ENCODE results near the gene CRAT. TPM values are rescaled to one million over a fixed set of nuclear protein-coding genes. Genes with fewer than 3 reads are reported as not detected.
A peak's percentile ranks its signal among the peaks of the same experiment; 100 is the strongest.

The CRAT gene
- total and polyA plus RNA-seq, 2 donors from 2014 or later: 32.3 to 76.8 TPM

GRCh38 chr9:129109952-129110739 lies 447 bp downstream of the CRAT start:
- peaks cover 0 to 5% (median 0%) of the 10 kb centered on the region in 3 donors for H3K36me3 ChIP-seq (ENCODE audit: control insufficient read depth in 2 of 3, insufficient read depth in 3 of 3, low read length in 3 of 3)
- H3K4me3 ChIP-seq (ENCODE audit: low read length in 3 of 3): peak overlapping the region; percentile 37 to 85 (median 59)
- no peak for FAIRE-seq
- H3K9ac ChIP-seq (ENCODE audit: low read length in 3 of 3): peak overlapping the region; percentile 18 to 77 (median 72)
- H3K9me3 ChIP-seq (ENCODE audit: control insufficient read depth in 2 of 3, insufficient read depth in 1 of 3, low read length in 3 of 3): no peaks in the 10 kb centered on the region
- peaks cover 0 to 19% (median 10%) of the 10 kb centered on the region in 3 donors for H3K4me1 ChIP-seq (ENCODE audit: control insufficient read depth in 2 of 3, insufficient read depth in 2 of 3, low read depth in 1 of 3, low read length in 3 of 3)
- TF ChIP-seq, protein P1, sequence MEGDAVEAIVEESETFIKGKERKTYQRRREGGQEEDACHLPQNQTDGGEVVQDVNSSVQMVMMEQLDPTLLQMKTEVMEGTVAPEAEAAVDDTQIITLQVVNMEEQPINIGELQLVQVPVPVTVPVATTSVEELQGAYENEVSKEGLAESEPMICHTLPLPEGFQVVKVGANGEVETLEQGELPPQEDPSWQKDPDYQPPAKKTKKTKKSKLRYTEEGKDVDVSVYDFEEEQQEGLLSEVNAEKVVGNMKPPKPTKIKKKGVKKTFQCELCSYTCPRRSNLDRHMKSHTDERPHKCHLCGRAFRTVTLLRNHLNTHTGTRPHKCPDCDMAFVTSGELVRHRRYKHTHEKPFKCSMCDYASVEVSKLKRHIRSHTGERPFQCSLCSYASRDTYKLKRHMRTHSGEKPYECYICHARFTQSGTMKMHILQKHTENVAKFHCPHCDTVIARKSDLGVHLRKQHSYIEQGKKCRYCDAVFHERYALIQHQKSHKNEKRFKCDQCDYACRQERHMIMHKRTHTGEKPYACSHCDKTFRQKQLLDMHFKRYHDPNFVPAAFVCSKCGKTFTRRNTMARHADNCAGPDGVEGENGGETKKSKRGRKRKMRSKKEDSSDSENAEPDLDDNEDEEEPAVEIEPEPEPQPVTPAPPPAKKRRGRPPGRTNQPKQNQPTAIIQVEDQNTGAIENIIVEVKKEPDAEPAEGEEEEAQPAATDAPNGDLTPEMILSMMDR (IDR thresholded peaks at IDR 0.05; ENCODE audit: borderline replicate concordance, extremely low read depth, insufficient read depth): no peak
- H3K27me3 ChIP-seq (ENCODE audit: control insufficient read depth, insufficient read depth, low read length): no peaks in the 10 kb centered on the region
- peak overlapping the region; percentile 32 to 77 for H3K27ac ChIP-seq (ENCODE audit: low read depth in 2 of 2, low read length in 2 of 2)
- DNase-seq: peak in 3 of 5 donors; percentile 29 to 78 (median 58)
- intact Hi-C loops (cut with DNase I): no loop called here

- Histone ChIP-seq H3K36me3 (ENCODE audit: control insufficient read depth in 2 of 3, insufficient read depth in 3 of 3, low read length in 3 of 3) (peaks cover 0 to 5% (median 0%) of the 10 kb centered on the region in 3 donors), H3K4me1 (ENCODE audit: control insufficient read depth in 2 of 3, insufficient read depth in 2 of 3, low read depth in 1 of 3, low read length in 3 of 3) (peaks cover 0 to 19% (median 7%) of the 10 kb centered on the region in 3 donors), H3K27ac (ENCODE audit: low read depth in 2 of 2, low read length in 2 of 2) (no peak overlapping the region), H3K4me3 (ENCODE audit: low read length in 3 of 3) (peak overlapping the region in 1 of 3 donors; percentile 59), H3K27me3 (ENCODE audit: control insufficient read depth, insufficient read depth, low read length) (no peaks in the 10 kb centered on the region), H3K9ac (ENCODE audit: low read length in 3 of 3) (peak overlapping the region in 1 of 3 donors; percentile 41), H3K9me3 (ENCODE audit: control insufficient read depth in 2 of 3, insufficient read depth in 1 of 3, low read length in 3 of 3) (no peaks in the 10 kb centered on the region)
- no peak for FAIRE-seq
- DNase-seq: peak in 1 of 5 donors; percentile 69
- intact Hi-C loops (cut with DNase I): no loop called here
- TF ChIP-seq, protein P1 (IDR thresholded peaks at IDR 0.05; ENCODE audit: borderline replicate concordance, extremely low read depth, insufficient read depth): no peak
Measured at GRCh38 chr9:129109537-129109903, 1.1 kb downstream of the CRAT start.

- peak overlapping the region in 1 of 3 donors; percentile 59 for H3K4me3 ChIP-seq (ENCODE audit: low read length in 3 of 3)
- peak overlapping the region in 1 of 3 donors; percentile 41 for H3K9ac ChIP-seq (ENCODE audit: low read length in 3 of 3)
- peaks cover 0 to 5% (median 0%) of the 10 kb centered on the region in 3 donors for H3K36me3 ChIP-seq (ENCODE audit: control insufficient read depth in 2 of 3, insufficient read depth in 3 of 3, low read length in 3 of 3)
- H3K4me1 ChIP-seq (ENCODE audit: control insufficient read depth in 2 of 3, insufficient read depth in 2 of 3, low read depth in 1 of 3, low read length in 3 of 3): peaks cover 0 to 19% (median 5%) of the 10 kb centered on the region in 3 donors
- FAIRE-seq (no peak), DNase-seq (peak in 1 of 5 donors; percentile 60)
- H3K27me3 ChIP-seq (ENCODE audit: control insufficient read depth, insufficient read depth, low read length): no peaks in the 10 kb centered on the region
- TF ChIP-seq, protein P1 (IDR thresholded peaks at IDR 0.05; ENCODE audit: borderline replicate concordance, extremely low read depth, insufficient read depth): no peak
- intact Hi-C loops (cut with DNase I): no loop called here
- H3K27ac ChIP-seq (ENCODE audit: low read depth in 2 of 2, low read length in 2 of 2): peak overlapping the region in 1 of 2 donors; percentile 28
- H3K9me3 ChIP-seq (ENCODE audit: control insufficient read depth in 2 of 3, insufficient read depth in 1 of 3, low read length in 3 of 3): no peaks in the 10 kb centered on the region
Measured at GRCh38 chr9:129108805-129109536, 1.6 kb downstream of the CRAT start.

Measured in kidney (tissue), 14 donors.